Ovary (tissue), 3 donors: ENCODE data around the gene CA9.

Experiments used
- EP300 ChIP-seq: sonication (generic); formaldehyde crosslinking; IDR thresholded peaks from one replicate; pipeline ENCODE4 v1.6.1; 2017; ENCODE audit warnings: antibody characterized with exemption
- POLR2A ChIP-seq: fragments of 450-650 bp; IDR thresholded peaks from one replicate; pipeline ENCODE4 v1.6.1; 2017; ENCODE audit warnings: antibody characterized with exemption, mild to moderate bottlenecking, moderate library complexity
- TF ChIP-seq, protein P1 (sequence below), 3 donors: fragments of 450-650 bp in 2 of 3; fragments of 200-600 bp in 1 of 3; IDR thresholded peaks; one replicate each; pipeline versions ENCODE4 v1.5.1 to v1.8.0; 2016 to 2022; ENCODE audit warnings: antibody characterized with exemption in 3 of 3, mild to moderate bottlenecking in 1 of 3
- donor health status: DM: no; HTN: no; CAD: no.

DNA sequence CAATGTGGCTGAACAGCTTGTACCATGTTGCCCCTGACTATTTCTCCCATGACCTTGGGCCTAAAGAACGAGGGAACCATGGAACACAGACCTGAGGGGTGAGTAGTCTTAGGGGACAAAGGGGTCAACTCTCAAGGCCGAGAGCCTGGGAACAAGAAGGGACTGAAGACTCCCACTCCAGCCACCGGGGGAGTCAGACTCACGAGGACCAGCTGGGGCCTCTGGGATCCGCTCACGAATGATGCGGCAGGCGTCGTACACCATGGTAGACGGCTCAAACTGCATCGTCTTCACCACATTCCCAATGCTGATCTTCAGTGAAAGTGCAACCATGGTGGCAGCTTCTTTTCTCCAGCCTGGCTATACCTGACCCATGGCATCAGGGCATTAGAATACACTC is 51.6 kb downstream of the CA9 start:
- no peak for TF ChIP-seq POLR2A
- TF ChIP-seq, protein P1, sequence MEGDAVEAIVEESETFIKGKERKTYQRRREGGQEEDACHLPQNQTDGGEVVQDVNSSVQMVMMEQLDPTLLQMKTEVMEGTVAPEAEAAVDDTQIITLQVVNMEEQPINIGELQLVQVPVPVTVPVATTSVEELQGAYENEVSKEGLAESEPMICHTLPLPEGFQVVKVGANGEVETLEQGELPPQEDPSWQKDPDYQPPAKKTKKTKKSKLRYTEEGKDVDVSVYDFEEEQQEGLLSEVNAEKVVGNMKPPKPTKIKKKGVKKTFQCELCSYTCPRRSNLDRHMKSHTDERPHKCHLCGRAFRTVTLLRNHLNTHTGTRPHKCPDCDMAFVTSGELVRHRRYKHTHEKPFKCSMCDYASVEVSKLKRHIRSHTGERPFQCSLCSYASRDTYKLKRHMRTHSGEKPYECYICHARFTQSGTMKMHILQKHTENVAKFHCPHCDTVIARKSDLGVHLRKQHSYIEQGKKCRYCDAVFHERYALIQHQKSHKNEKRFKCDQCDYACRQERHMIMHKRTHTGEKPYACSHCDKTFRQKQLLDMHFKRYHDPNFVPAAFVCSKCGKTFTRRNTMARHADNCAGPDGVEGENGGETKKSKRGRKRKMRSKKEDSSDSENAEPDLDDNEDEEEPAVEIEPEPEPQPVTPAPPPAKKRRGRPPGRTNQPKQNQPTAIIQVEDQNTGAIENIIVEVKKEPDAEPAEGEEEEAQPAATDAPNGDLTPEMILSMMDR (IDR thresholded peaks at IDR 0.05), result no peak
- no peak for TF ChIP-seq EP300
